ENCODE measurements around the gene SGO2.

The SGO2 gene

DNA sequence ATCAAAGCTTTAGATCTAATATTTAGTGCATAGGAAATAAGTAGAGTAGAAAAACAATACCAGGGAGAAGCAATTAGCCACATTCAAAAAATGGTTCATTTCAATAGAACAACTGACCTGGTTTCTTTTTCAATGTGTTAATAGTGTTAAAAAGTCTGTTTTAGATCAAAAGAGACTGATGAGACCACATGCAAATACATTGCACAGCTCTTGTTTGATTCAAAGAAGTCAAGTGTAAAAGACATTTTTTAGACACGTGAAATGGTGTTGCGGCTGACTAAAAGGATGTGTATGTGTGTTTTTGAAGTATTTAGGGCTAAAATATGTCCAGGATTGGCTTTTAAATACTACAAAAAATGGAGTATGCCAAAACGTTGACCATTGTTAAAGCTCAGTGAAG is 58.6 kb downstream of the SGO2 start:
- DNase-seq (ENCODE audit: low read depth), result no peak
- TF ChIP-seq, protein P1, sequence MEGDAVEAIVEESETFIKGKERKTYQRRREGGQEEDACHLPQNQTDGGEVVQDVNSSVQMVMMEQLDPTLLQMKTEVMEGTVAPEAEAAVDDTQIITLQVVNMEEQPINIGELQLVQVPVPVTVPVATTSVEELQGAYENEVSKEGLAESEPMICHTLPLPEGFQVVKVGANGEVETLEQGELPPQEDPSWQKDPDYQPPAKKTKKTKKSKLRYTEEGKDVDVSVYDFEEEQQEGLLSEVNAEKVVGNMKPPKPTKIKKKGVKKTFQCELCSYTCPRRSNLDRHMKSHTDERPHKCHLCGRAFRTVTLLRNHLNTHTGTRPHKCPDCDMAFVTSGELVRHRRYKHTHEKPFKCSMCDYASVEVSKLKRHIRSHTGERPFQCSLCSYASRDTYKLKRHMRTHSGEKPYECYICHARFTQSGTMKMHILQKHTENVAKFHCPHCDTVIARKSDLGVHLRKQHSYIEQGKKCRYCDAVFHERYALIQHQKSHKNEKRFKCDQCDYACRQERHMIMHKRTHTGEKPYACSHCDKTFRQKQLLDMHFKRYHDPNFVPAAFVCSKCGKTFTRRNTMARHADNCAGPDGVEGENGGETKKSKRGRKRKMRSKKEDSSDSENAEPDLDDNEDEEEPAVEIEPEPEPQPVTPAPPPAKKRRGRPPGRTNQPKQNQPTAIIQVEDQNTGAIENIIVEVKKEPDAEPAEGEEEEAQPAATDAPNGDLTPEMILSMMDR (conservative IDR thresholded peaks at IDR 0.05; ENCODE audit: low read depth, low read length), result no peak
- no peak overlapping the region for H3K4me3 ChIP-seq (ENCODE audit: low read length)

DNA sequence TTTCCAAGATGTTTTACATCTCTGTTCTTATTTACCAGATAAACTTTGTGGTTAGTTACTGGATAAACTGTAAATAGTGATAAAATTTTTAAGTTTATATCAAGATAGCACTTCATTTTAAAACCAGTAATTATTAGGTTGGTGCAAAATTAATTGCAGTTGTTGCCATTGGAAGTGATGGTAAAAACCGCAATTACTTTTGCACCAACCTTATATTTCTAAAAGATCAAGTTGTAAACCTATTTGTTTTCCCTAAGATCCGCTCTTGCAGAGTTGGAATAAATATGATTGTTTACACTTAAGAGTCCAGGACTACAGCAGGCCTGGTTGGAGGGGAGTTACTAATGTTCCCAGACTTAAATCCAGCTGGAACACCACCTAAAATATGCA is 59.3 kb downstream of the SGO2 start:
- peak overlapping the region; percentile 64 for H3K4me3 ChIP-seq (ENCODE audit: low read length)
- no peak for DNase-seq (ENCODE audit: low read depth)
- TF ChIP-seq, protein P1 (conservative IDR thresholded peaks at IDR 0.05; ENCODE audit: low read depth, low read length), result no peak

DNA sequence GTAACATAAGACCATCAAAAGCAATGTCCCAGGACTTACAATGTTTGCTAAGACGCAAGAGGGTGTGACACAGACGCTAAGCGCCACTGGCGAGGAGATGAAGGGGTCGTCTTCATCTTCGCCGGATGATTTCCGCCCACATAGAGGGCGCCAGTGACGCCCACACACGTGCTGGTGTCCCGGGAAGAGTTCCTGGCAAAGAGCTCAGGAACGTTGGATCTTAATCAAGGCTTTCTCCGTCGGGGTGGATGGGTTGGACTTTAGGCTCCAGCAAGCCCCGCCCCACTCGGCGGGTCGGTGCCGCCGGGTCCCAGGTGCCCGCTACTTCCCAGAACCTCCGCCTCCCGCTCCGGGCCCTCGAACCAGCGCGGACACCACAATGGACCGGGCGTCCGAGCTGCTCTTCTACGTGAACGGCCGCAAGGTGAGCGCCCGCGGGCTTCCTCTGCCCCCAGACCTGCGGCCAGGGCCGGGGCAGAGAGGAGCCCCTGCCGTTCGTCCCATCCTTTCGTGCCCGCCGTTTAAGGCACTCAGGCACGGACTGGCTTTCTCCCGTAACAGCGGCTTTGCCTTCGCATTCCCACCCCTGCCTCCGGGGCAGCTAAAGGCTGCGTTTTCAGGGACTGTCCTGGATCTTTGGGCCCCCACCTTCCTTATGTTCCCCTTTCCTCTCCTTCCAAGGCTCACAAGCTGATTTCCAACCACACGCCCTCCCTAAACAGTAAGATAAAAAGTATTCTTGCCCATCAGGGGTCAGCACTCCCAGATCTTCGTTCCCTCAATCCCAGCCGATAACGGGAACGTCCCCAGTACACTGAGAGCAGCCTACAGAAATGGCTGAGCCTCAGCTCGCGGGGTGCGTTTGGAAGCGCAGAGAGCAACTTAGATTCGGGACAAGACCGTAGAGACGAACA is 60.0 kb downstream of the SGO2 start, which contains the start of gene AOX1:
Gene AOX1 (plus strand): TSS at position 285 of the 914 bp plus-strand sequence. CDS start 95 bp downstream, at position 380.
- H3K4me3 ChIP-seq (ENCODE audit: low read length), result peak within 1 kb of the TSS; percentile 64
- TF ChIP-seq, protein P1 (conservative IDR thresholded peaks at IDR 0.05; ENCODE audit: low read depth, low read length), result peak; percentile 26
- no peak for DNase-seq (ENCODE audit: low read depth)

DNA sequence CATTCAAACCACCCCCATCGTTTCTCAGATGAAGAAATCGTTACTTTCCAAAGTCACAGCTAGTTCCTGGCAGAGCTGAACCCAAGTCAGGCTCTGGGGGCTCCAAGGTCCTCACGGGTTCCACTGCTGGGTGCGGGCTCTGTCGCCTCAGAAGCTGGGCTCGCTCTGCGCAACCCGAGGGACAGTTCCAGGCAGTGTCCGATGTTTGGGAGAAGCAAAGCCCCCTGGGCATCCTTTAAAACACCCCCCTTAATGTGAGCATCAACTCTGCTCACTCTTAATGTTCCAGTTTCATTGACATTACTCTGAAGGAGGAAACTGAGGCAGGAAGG is 60.6 kb downstream of the SGO2 start:
- peak overlapping the region; percentile 64 for H3K4me3 ChIP-seq (ENCODE audit: low read length)
- DNase-seq (ENCODE audit: low read depth), result no peak
- TF ChIP-seq, protein P1 (conservative IDR thresholded peaks at IDR 0.05; ENCODE audit: low read depth, low read length), result no peak

DNA sequence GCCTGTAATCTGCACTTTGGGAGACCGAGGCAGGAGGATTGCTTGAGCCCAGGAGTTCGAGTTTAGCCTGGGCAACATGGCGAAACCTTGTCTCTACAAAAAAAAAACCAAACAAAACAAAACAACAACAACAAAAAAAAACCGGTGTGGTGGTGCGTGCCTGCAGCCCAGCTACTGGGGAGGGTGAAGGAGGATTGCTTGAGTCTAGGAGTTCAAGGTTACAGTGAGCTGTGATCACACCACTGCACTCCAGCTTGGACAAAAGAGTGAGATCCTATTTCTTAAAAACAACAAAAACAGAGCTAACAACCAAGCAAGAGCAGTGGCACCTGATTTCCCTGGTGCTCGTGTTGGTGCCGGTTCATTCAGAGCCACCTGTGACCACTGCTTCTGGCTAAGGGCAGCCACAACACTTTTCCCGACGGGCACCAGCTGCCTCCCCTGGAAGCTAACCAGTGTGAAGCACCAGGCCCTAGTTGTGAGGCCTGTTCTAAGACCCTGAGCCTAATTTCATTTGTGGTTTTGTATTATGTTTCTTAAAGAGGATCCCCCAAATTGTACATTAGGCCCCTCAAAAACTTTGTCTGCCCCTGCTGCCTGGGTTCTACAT is 61.1 kb downstream of the SGO2 start:
- no peak overlapping the region for H3K4me3 ChIP-seq (ENCODE audit: low read length)
- DNase-seq (ENCODE audit: low read depth), result no peak
- TF ChIP-seq, protein P1 (conservative IDR thresholded peaks at IDR 0.05; ENCODE audit: low read depth, low read length), result no peak

DNA sequence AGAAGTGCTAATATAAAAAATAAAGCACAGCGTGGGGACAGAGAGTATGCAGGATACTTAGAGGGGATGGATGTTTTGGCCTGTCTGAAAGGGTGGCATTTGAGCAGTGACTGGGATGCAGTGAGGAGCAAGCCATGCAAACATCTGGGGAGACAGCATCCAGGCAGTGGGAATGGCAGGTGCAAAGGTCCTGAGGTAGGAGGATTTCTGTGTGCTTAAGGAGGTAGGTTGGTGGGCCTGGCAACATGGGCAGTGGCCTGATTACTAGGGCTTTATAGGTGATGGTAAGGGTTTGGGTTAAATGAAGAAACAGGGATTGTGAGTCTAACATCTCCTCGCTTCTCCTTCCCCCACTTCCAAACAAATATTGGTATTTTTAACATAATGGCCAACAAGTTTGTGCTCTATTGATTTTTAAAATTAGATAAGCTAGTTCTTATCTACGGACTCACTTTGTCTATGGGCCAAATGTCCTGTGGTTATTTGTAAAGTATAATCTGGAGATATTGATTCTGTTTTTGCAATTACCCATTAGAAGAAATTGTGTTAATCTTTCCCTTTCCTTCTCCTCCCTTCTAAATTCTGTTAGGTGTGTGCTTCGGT is 62.2 kb downstream of the SGO2 start:
- TF ChIP-seq, protein P1 (conservative IDR thresholded peaks at IDR 0.05; ENCODE audit: low read depth, low read length), result no peak
- no peak overlapping the region for H3K4me3 ChIP-seq (ENCODE audit: low read length)
- DNase-seq (ENCODE audit: low read depth), result no peak

All from retinal pigment epithelial cell (primary cell).